HepG2 (cell line): ENCODE measurements around the gene SNRPB2. TPM values are rescaled to one million over a fixed set of nuclear protein-coding genes. Genes with fewer than 3 reads are reported as not detected.

Source experiments
- ELF1 ChIP-seq: sonication (generic); formaldehyde crosslinking; IDR thresholded peaks from 2 replicates; pipeline ENCODE4 v1.4.0; 2020; ENCODE audit warnings: missing genetic modification reagents
- FOXM1 ChIP-seq: sonication (generic); formaldehyde crosslinking; IDR thresholded peaks from 2 replicates; pipeline ENCODE4 v1.5.0; 2020; ENCODE audit warnings: missing genetic modification reagents
- HOMEZ ChIP-seq: IDR thresholded peaks from 2 replicates; pipeline ENCODE4 v1.6.1; 2016; ENCODE audit warnings: low read depth
- KMT2A ChIP-seq: sonication (generic); formaldehyde crosslinking; IDR thresholded peaks from 2 replicates; pipeline ENCODE4 v1.4.0; 2020; ENCODE audit warnings: missing genetic modification reagents
- LRRFIP1 ChIP-seq: sonication (generic); formaldehyde crosslinking; conservative IDR thresholded peaks from 2 replicates; pipeline ENCODE4 v1.4.0; 2020; ENCODE audit warnings: missing genetic modification reagents
- PRDM15 ChIP-seq: sonication (generic); formaldehyde crosslinking; IDR thresholded peaks from 2 replicates; pipeline ENCODE4 v1.4.0; 2020; ENCODE audit warnings: missing genetic modification reagents
- SKIL ChIP-seq: sonication (generic); formaldehyde crosslinking; IDR thresholded peaks from 2 replicates; pipeline ENCODE4 v1.8.0; 2022; ENCODE audit warnings: missing genetic modification reagents, mild to moderate bottlenecking, moderate library complexity, borderline replicate concordance
- ZC3H4 ChIP-seq: sonication (generic); formaldehyde crosslinking; IDR thresholded peaks from 2 replicates; pipeline ENCODE4 v1.4.0; 2020; ENCODE audit warnings: missing genetic modification reagents, borderline replicate concordance
- ZNF17 ChIP-seq: sonication (generic); formaldehyde crosslinking; IDR thresholded peaks from 2 replicates; pipeline ENCODE4 v1.5.0; 2020; ENCODE audit warnings: mild to moderate bottlenecking, missing genetic modification reagents
- ZNF33B ChIP-seq: sonication (generic); formaldehyde crosslinking; IDR thresholded peaks from 2 replicates; pipeline ENCODE4 v1.5.1; 2020; ENCODE audit warnings: mild to moderate bottlenecking, missing genetic modification reagents
- ZNF512 ChIP-seq: sonication (generic); formaldehyde crosslinking; IDR thresholded peaks from 2 replicates; pipeline ENCODE4 v1.4.0; 2020; ENCODE audit warnings: mild to moderate bottlenecking, missing genetic modification reagents
- ZNF567 ChIP-seq: sonication (generic); formaldehyde crosslinking; IDR thresholded peaks from 2 replicates; pipeline ENCODE4 v1.8.1; 2023; ENCODE audit warnings: mild to moderate bottlenecking, missing genetic modification reagents, borderline replicate concordance
- ZNF790 ChIP-seq: sonication (generic); formaldehyde crosslinking; IDR thresholded peaks from 2 replicates; pipeline ENCODE4 v1.8.0; 2022; ENCODE audit warnings: missing genetic modification reagents, mild to moderate bottlenecking, borderline replicate concordance
- ZXDC ChIP-seq: sonication (generic); formaldehyde crosslinking; IDR thresholded peaks from 2 replicates; pipeline ENCODE4 v1.5.0; 2020; ENCODE audit warnings: mild to moderate bottlenecking, missing genetic modification reagents
- polyA plus RNA-seq, 8 experiments: library from polyadenylated mRNA; depleted of rRNA in 3 of 8; stranded (reverse) in 7 of 8; unstranded in 1 of 8; fragments of >200 nt; fragmentation: Illumina TruSeq in 4 of 8; extraction: Trizol in 4 of 8; gene quantifications; 2 replicates each; pipeline versions ENCODE4 v1.2.1 to v1.2.3, GENCODE V29; 2011 to 2016; ENCODE audit warnings: low read depth in 4 of 8, missing spikeins in 1 of 8, mixed read lengths in 1 of 8; ENCODE audit not compliant: insufficient read depth in 1 of 8
- total RNA-seq, 5 experiments: library from RNA; depleted of rRNA; stranded (reverse); fragments of >200 nt; fragmentation: Illumina TruSeq; extraction: Trizol; gene quantifications; 2 replicates each; pipeline ENCODE4 v1.2.3, GENCODE V29; 2016; ENCODE audit warnings: low read depth in 1 of 5

SNRPB2 gene
- total and polyA plus RNA-seq, 2 of the 13 experiments (the other 11 are each of a cell fraction or from before 2014, with no cell fraction given): 107 to 204 TPM

GRCh38 chr20:16761305-16761829 is 31.5 kb downstream of the SNRPB2 start (continued):
- TF ChIP-seq SKIL (CRISPR knock-in tag): no peak
- TF ChIP-seq PRDM15: no peak
- TF ChIP-seq ZNF17 (CRISPR knock-in tag): no peak
- TF ChIP-seq ZNF512 (CRISPR knock-in tag): no peak
- no peak for TF ChIP-seq ZNF567 (CRISPR knock-in tag)
- no peak for TF ChIP-seq KMT2A (CRISPR knock-in tag)
- no peak for TF ChIP-seq ZC3H4 (CRISPR knock-in tag)
- no peak for TF ChIP-seq FOXM1 (CRISPR knock-in tag)
- no peak for TF ChIP-seq ZNF33B
- TF ChIP-seq ZNF790 (CRISPR knock-in tag): no peak
- TF ChIP-seq LRRFIP1: no peak
- no peak for TF ChIP-seq HOMEZ (CRISPR knock-in tag)
- no peak for TF ChIP-seq ZXDC (CRISPR knock-in tag)
- 0 out of 2 replicates have a peak, but pooled peaks have one; percentile 15 for TF ChIP-seq ELF1 (CRISPR knock-in tag)
